Ishikawa (cell line): Measurements from ENCODE around the gene CASP2.
A peak's percentile ranks its signal among the peaks of the same experiment; 100 is the strongest.

Source experiments
- CEBPB ChIP-seq: IDR thresholded peaks from 2 replicates; pipeline ENCODE4 v1.6.1; 2012
- CREB1 ChIP-seq: IDR thresholded peaks from 2 replicates; pipeline ENCODE4 v1.6.1; 2012; ENCODE audit warnings: low read depth
- EP300 ChIP-seq: IDR thresholded peaks from 2 replicates; pipeline ENCODE4 v1.6.1; 2012; ENCODE audit warnings: borderline replicate concordance
- FOXM1 ChIP-seq: IDR thresholded peaks from 2 replicates; pipeline ENCODE4 v1.6.1; 2012; ENCODE audit warnings: low read depth, borderline replicate concordance
- MAX ChIP-seq: IDR thresholded peaks from 2 replicates; pipeline ENCODE4 v1.6.1; 2012
- NFIC ChIP-seq: IDR thresholded peaks from 2 replicates; pipeline ENCODE4 v1.6.1; 2012
- RAD21 ChIP-seq: IDR thresholded peaks from 2 replicates; pipeline ENCODE4 v1.6.1; 2012; ENCODE audit warnings: low read depth
- REST ChIP-seq: IDR thresholded peaks from 2 replicates; pipeline ENCODE4 v1.6.1; 2012; ENCODE audit warnings: low read depth, mild to moderate bottlenecking
- TAF1 ChIP-seq: IDR thresholded peaks from 2 replicates; pipeline ENCODE4 v1.6.1; 2012; ENCODE audit warnings: low read depth, mild to moderate bottlenecking
- TCF12 ChIP-seq: IDR thresholded peaks from 2 replicates; pipeline ENCODE4 v1.6.1; 2012; ENCODE audit warnings: low read depth
- TEAD4 ChIP-seq: IDR thresholded peaks from 2 replicates; pipeline ENCODE4 v1.6.1; 2012
- USF1 ChIP-seq: IDR thresholded peaks from 2 replicates; pipeline ENCODE4 v1.6.1; 2012
- YY1 ChIP-seq: IDR thresholded peaks from 2 replicates; pipeline ENCODE4 v1.6.1; 2012; ENCODE audit warnings: low read depth
- ZBTB7A ChIP-seq: IDR thresholded peaks from 2 replicates; pipeline ENCODE4 v1.6.1; 2012; ENCODE audit warnings: low read depth

GRCh38 chr7:143285470-143285778 is 2.7 kb upstream of the CASP2 start:
- TF ChIP-seq TAF1 (no peak), TEAD4 (peak; percentile 98), YY1 (peak; percentile 58), REST (no peak), RAD21 (no peak), MAX (peak; percentile 40; the same call in 1 of the 2 replicates), FOXM1 (no peak), NFIC (no peak), TCF12 (0 out of 2 replicates have a peak, but pooled peaks have one; percentile 63), CREB1 (no peak), ZBTB7A (0 out of 2 replicates have a peak, but pooled peaks have one; percentile 10), EP300 (peak; percentile 45; the same call in 1 of the 2 replicates), USF1 (no peak), CEBPB (0 out of 2 replicates have a peak, but pooled peaks have one; percentile 7)
